Memory B cell (primary cell): ENCODE measurements around the gene CHMP5.

Experiments
- ATAC-seq: fragments of 150-1000 bp; cut with Tn5 transposase; 2 replicates; pipeline ENCODE4 v1.10.0; 2021; ENCODE audit warnings: low read depth, mild to moderate bottlenecking, moderate library complexity
- DNase-seq, 2 donors: peaks; one replicate each; pipeline ENCODE4 v3.0.0; 2022; ENCODE audit warnings: low spot score in 2 of 2
- H3K27ac Mint-ChIP-seq: one replicate; pipeline ENCODE4 v1.8.0; 2022; ENCODE audit warnings: mild to moderate bottlenecking, moderate library complexity, mixed read lengths
- H3K27me3 Mint-ChIP-seq: one replicate; pipeline ENCODE4 v1.8.0; 2022; ENCODE audit warnings: mixed read lengths
- H3K36me3 Mint-ChIP-seq: one replicate; pipeline ENCODE4 v1.8.0; 2022; ENCODE audit warnings: mild to moderate bottlenecking, mixed read lengths
- H3K4me1 Mint-ChIP-seq: one replicate; pipeline ENCODE4 v1.8.0; 2022; ENCODE audit warnings: mixed read lengths
- H3K4me3 Mint-ChIP-seq: one replicate; pipeline ENCODE4 v1.8.0; 2022; ENCODE audit warnings: mild to moderate bottlenecking, moderate library complexity, mixed read lengths
- H3K9me3 Mint-ChIP-seq: one replicate; pipeline ENCODE4 v1.8.0; 2022; ENCODE audit warnings: mixed read lengths

Gene CHMP5

DNA sequence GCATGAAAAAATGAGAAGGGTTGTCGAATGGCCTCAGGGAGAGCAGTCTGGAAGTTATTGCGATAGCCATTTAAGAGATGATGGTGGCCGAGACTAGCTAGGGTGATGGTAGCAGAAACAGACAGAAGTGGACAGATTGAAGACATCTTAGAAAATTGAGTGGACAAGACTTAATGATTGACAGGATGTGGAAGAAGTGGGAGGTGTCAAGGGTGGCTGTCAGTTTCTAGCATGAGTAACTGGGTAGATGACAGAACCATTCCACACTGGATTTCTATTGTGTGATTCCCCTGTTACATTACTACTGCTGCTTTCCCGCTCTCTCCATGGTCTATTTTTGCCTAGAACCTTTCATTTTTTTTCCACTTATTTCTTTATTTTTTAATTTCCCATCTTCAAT, 12.6 kb downstream of the CHMP5 start:
- Mint-ChIP-seq H3K27ac (no peak overlapping the region), H3K27me3 (no peaks in the 10 kb centered on the region), H3K4me3 (no peak overlapping the region), H3K9me3 (no peaks in the 10 kb centered on the region), H3K4me1 (peaks cover 2% of the 10 kb centered on the region), H3K36me3 (peaks cover 24% of the 10 kb centered on the region)
- DNase-seq (no peak), ATAC-seq (no peak)

DNA sequence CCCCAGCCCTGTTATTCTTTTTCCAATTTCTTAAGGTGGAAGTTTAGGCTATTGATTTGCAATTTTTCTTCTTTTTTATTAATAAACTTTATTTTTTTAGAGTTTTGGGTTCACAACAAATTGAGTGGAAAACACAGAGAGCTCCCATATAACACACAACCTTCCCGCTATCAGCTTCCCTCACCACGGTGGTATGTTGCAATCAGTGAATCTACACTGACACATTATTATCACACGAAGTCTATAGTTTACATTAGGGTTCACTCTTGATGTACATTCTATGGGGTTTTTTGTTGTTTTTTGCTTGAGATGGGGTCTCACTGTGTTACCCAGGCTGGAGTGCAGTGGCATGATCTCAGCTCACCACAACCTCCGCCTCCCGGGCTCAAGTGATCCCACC, 20.7 kb downstream of the CHMP5 start:
- DNase-seq (no peak), ATAC-seq (no peak)
- Mint-ChIP-seq H3K4me1 (peaks cover 2% of the 10 kb centered on the region), H3K27ac (no peak overlapping the region), H3K36me3 (peaks cover 7% of the 10 kb centered on the region), H3K9me3 (no peaks in the 10 kb centered on the region), H3K27me3 (no peaks in the 10 kb centered on the region), H3K4me3 (no peak overlapping the region)

DNA sequence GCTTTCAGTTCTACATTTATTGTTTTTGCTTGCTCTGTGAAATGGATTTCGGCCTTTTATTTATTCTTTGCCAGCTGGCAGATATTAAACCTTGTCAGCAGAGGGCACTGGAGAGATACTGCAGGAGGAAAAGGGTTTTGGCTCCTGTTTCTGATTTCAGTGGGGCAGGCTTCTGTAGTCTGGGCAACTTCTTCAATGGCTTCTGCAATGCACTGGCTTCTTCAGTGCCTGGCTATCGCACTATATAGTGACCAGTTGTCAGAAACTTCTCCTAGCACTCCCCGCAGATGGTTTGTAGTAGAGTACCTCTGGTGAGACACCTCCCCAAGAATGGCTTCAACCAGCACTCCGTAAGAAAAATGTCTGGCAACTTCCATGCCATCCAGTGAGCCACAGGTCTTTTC, 22.2 kb downstream of the CHMP5 start:
- Mint-ChIP-seq H3K36me3 (peaks cover 8% of the 10 kb centered on the region), H3K4me1 (peaks cover 8% of the 10 kb centered on the region), H3K27ac (peak overlapping the region; percentile 69), H3K4me3 (no peak overlapping the region), H3K9me3 (no peaks in the 10 kb centered on the region), H3K27me3 (no peaks in the 10 kb centered on the region)
- ATAC-seq, result no peak
- DNase-seq, result peak; percentile 54 to 68

DNA sequence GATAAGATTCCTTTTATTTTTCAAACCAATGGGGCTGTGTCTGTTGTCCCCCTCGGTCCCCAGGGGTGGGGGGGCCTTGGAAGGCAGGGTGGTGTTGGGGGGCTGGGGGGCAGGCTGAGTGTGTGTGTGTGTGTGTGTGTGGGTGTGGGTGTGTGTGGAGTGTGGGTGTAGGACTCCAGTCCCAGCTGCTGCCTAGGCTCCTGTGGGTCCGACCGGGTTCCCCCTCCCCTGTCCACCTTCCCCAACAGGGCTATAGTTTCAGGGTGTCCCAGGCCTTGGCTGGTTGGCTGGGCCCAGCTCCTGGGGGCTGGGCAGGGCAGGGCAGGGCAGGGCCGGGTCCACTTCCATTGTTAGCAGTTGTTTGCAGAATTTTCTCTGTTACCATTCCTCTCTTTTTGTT, 23.4 kb downstream of the CHMP5 start:
- Mint-ChIP-seq H3K4me1 (peaks cover 17% of the 10 kb centered on the region), H3K27me3 (no peaks in the 10 kb centered on the region), H3K9me3 (no peaks in the 10 kb centered on the region), H3K4me3 (no peak overlapping the region), H3K27ac (no peak overlapping the region), H3K36me3 (peaks cover 12% of the 10 kb centered on the region)
- ATAC-seq (no peak), DNase-seq (no peak)

DNA sequence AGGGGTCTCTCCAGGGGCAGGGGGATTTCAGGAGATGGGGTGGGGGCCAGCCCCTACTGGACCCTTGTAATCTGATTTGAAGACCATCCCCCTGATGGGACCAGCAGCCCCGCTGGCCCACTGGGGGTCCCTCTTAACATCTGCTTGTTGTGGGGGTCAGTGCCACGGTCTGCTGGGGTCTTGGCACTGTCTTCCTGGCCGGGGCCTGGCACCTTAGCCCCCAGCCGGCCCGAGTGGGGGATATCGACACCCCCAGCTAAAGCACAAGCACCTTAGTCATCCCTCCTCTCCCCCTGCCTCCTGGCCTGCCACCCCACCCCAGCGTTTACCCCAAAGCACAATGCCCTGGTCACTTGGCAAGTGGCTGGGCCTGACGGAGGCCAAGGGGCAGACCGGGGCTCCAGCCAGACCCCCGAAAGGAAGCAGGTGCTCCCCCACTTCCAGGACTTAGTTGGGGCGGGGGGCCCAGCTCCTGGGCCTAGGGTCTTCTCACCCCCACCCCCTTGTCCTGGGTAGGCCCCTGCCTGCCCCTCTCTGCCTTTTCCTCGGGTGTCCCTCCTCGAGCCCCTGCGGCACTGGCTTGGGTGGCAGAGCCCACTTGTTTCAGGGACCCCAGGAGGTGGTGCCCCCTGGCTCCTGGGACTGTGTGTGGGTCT, 24.1 kb downstream of the CHMP5 start:
- no peak overlapping the region for H3K4me3 Mint-ChIP-seq

DNA sequence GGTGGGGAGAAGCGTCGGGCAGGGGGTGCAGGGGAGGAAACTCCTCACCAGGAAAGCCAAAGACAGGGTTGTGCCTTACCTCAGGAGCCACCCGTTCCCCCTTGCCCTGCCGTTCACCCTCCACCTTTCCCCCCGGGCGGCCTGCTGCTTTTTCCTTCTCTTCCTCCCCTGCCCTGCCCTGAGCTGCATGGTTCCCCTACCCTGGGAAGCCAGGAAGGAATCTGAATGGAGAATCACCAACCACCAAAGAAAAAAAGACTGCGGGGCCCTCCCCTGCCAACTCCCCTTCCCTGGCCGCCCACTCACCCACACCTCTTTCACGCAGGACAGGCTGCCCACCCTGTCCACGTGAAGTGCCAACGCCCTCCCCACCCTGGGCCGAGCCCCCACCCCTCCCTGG, 24.6 kb downstream of the CHMP5 start:
- Mint-ChIP-seq H3K27me3 (no peaks in the 10 kb centered on the region), H3K9me3 (no peaks in the 10 kb centered on the region), H3K4me1 (peaks cover 22% of the 10 kb centered on the region), H3K4me3 (peak overlapping the region; percentile 97), H3K36me3 (peaks cover 15% of the 10 kb centered on the region), H3K27ac (peak overlapping the region; percentile 99)
- ATAC-seq, result no peak
- peak in 1 of 2 donors; percentile 25 for DNase-seq

More for the DNA sequence above, 24.1 kb downstream of the CHMP5 start:
- H3K27ac Mint-ChIP-seq, result peak overlapping the region; percentile 99
- H3K36me3 Mint-ChIP-seq, result peaks cover 14% of the 10 kb centered on the region
- ATAC-seq (no peak), DNase-seq (no peak)
- H3K4me1 Mint-ChIP-seq, result peaks cover 20% of the 10 kb centered on the region
- no peaks in the 10 kb centered on the region for H3K9me3 Mint-ChIP-seq
- H3K27me3 Mint-ChIP-seq, result no peaks in the 10 kb centered on the region

DNA sequence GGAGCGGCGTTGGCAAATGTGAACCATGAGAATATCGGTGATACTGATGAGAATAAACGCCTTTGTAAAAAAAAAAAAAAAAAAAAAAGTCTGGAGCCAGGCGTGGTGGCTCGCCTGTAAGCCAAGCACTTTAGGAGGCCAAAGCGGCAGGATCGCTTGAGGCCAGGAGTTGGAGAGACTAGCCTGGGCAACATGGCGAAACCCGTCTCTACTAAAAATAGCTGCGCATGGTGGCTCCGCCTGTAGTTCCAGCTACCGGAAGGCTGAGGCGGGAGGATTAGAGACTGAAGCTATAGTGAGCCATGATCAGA, 25.0 kb downstream of the CHMP5 start:
- DNase-seq, result no peak
- ATAC-seq, result no peak
- Mint-ChIP-seq H3K9me3 (no peaks in the 10 kb centered on the region), H3K27me3 (no peaks in the 10 kb centered on the region), H3K27ac (peak overlapping the region; percentile 99), H3K4me3 (peak overlapping the region; percentile 97), H3K4me1 (peaks cover 26% of the 10 kb centered on the region), H3K36me3 (peaks cover 19% of the 10 kb centered on the region)

DNA sequence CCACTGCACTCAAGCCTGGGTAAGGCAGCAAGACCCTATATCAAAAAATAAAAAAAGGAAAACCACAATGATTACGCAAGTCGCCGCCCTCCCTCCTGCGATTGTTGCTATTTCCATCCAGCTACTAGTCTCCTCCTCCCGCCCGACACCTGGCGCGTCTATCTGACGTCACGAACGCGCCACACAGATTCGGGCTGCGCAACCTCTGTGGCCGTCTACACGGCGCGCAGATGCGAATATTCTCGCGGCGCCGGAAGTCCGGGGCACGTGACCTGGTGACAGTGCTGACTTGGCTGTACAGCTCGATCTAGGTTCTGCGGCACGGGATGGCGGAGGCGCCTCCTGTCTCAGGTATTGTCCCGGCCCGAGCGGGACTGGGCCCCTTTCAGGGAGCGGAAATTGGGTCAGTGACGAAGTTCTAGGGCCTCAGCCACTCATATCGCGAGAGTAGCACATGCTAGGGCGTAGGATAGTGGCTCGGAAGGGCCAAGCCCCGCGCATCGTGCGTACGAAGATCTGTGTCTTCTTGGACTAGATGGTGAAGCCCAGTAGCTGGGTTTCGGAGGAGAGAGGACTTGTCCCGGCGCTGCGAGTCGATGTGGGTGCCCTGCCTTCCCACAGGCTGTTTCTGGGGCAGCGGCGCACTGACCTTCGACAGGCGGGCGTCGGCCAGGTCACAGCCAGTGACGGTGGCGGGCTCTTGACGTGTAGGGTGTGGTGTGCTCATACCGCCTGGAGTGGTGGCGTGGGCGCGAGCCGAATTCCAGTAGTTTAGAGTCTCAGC, 25.6 kb downstream of the CHMP5 start, which contains the start of gene NFX1:
Gene NFX1, plus strand, starts transcription at position 270 of the 784 bp plus-strand sequence. Its CDS starts 57 bp downstream, at position 327.
- Mint-ChIP-seq H3K36me3 (peaks cover 20% of the 10 kb centered on the region), H3K4me3 (peak within 1 kb of the TSS; percentile 97), H3K27ac (peak within 1 kb of the TSS; percentile 99), H3K9me3 (no peaks in the 10 kb centered on the region), H3K27me3 (no peaks in the 10 kb centered on the region), H3K4me1 (peaks cover 29% of the 10 kb centered on the region)
- DNase-seq, result peak; percentile 95 to 96
- peak; percentile 82 for ATAC-seq

DNA sequence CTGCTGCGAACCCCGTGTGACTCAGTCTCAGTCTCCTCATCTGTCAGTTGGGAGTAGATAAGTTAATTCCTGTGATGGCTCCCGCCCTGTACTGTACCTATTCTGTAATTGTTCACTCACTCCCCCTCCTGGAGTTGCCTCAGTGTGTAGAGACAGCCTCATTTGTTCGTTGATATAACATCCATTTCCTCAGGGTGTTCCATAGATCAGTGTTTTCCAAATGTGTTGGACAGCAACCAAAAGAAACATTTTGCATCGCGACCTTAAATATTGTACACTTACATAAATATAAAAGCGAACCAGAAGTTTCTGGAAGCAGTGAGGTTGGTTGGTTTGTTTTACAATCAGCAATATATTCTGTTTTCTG, 26.2 kb downstream of the CHMP5 start:
- Mint-ChIP-seq H3K4me1 (peaks cover 33% of the 10 kb centered on the region), H3K4me3 (peak overlapping the region; percentile 97), H3K36me3 (peaks cover 23% of the 10 kb centered on the region), H3K27me3 (no peaks in the 10 kb centered on the region), H3K27ac (peak overlapping the region; percentile 99), H3K9me3 (no peaks in the 10 kb centered on the region)
- DNase-seq (no peak), ATAC-seq (no peak)

DNA sequence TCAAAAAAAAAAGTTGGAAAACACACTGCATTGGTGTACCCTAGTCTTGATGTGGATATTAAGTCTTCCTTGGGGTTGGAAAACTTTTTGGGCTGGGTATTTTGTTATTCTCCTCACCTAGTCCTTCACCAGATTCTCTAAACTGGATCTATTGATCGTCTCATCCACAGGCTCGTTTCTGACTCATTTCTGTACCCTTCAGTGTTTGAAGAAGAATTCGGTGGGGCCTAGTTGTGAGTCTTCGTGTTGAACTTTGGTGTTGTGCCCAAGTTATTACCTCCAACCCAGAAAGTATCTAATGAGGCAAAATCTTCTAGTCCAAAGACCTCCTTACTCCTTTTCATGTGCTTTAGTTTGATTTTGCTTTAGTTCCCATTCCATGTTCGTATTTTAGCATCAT, 27.1 kb downstream of the CHMP5 start:
- ATAC-seq (no peak), DNase-seq (no peak)
- Mint-ChIP-seq H3K4me1 (peaks cover 39% of the 10 kb centered on the region), H3K36me3 (peaks cover 29% of the 10 kb centered on the region), H3K27me3 (no peaks in the 10 kb centered on the region), H3K9me3 (no peaks in the 10 kb centered on the region), H3K4me3 (peak overlapping the region; percentile 97), H3K27ac (peak overlapping the region; percentile 87)

DNA sequence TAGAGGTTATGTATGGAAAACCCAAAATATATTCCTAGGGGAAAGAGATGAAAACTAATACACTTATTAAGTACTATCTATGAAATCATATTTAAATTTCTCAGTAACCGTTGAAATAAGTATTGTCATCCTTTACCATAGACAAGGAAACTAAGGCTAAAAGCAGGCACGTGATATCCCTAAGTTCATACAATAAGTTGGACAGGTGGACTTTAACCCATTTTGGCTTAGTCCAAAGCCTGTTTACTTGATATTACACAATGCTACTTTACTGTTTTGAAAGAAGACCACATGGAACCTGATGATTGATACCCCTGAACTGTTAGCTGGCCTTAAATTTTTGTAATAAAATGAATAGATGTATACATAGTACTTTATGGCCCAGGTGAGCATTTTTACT, 28.9 kb downstream of the CHMP5 start:
- peak overlapping the region; percentile 87 for H3K27ac Mint-ChIP-seq
- no peak for ATAC-seq
- no peaks in the 10 kb centered on the region for H3K27me3 Mint-ChIP-seq
- no peak overlapping the region for H3K4me3 Mint-ChIP-seq
- H3K4me1 Mint-ChIP-seq, result peaks cover 57% of the 10 kb centered on the region
- H3K9me3 Mint-ChIP-seq, result no peaks in the 10 kb centered on the region
- H3K36me3 Mint-ChIP-seq, result peaks cover 39% of the 10 kb centered on the region
- DNase-seq, result no peak

DNA sequence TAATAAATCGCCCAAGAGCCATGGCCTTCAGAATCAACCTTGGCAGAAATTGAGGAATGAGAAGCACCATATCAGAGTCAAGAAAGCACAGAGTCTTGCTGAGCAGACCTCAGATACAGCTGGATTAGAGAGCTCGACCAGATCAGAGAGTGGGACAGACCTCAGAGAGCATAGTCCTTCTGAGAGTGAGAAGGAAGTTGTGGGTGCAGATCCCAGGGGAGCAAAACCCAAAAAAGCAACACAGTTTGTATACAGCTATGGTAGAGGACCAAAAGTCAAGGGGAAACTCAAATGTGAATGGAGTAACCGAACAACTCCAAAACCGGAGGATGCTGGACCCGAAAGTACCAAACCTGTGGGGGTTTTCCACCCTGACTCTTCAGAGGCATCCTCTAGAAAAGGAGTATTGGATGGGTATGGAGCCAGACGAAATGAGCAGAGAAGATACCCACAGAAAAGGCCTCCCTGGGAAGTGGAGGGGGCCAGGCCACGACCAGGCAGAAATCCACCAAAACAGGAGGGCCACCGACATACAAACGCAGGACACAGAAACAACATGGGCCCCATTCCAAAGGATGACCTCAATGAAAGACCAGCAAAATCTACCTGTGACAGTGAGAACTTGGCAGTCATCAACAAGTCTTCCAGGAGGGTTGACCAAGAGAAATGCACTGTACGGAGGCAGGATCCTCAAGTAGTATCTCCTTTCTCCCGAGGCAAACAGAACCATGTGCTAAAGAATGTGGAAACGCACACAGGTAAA, 30.0 kb downstream of the CHMP5 start:
- no peaks in the 10 kb centered on the region for H3K27me3 Mint-ChIP-seq
- ATAC-seq (no peak), DNase-seq (no peak)
- H3K36me3 Mint-ChIP-seq, result peaks cover 39% of the 10 kb centered on the region
- H3K4me3 Mint-ChIP-seq, result peak overlapping the region; percentile 63
- H3K4me1 Mint-ChIP-seq, result peaks cover 63% of the 10 kb centered on the region
- peak overlapping the region; percentile 97 for H3K27ac Mint-ChIP-seq
- no peaks in the 10 kb centered on the region for H3K9me3 Mint-ChIP-seq

DNA sequence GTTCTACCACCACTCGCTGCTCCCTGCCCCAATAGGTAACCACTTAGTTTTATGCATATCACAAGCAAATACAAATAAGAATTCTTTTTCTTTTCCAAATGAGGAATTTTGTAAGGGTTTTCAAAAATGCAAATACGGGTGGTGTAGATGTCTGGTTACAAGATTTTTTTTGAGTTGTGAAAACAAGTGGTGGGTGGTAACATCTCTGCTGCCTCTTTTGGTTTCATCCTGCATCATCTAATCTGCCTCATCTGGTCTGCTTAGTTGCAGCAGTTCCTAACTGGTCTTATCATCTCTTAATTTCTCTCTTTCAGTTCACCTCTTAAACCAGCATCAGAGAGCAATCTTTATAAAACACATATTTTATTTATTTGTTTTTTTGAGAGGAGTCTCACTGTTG, 30.7 kb downstream of the CHMP5 start:
- peak; percentile 18 for ATAC-seq
- no peaks in the 10 kb centered on the region for H3K27me3 Mint-ChIP-seq
- peak overlapping the region; percentile 55 for H3K4me3 Mint-ChIP-seq
- H3K9me3 Mint-ChIP-seq, result no peaks in the 10 kb centered on the region
- H3K4me1 Mint-ChIP-seq, result peaks cover 66% of the 10 kb centered on the region
- peaks cover 39% of the 10 kb centered on the region for H3K36me3 Mint-ChIP-seq
- peak overlapping the region; percentile 97 for H3K27ac Mint-ChIP-seq
- no peak for DNase-seq

DNA sequence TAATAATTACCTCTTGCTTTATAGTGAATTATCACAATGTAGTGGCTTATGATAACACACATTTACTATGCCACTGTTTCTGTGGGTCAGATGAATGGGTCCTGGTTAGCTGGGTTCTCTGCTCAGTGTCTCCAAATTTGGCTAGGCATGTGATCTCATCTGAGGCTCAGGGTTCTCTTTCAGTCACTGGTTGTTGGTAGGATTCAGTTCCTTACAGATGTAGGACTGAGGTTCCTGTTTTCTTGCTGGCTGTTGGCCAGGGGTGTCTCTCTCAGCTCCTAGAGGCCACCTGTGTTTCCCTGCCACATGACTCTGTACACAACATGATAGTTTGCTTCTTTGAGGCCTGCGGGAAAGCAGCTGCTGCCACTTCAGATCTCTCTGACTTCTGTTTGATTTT, 32.6 kb downstream of the CHMP5 start:
- Mint-ChIP-seq H3K27ac (peak overlapping the region; percentile 97), H3K36me3 (peaks cover 34% of the 10 kb centered on the region), H3K4me1 (peaks cover 61% of the 10 kb centered on the region), H3K4me3 (peak overlapping the region; percentile 82), H3K27me3 (no peaks in the 10 kb centered on the region), H3K9me3 (no peaks in the 10 kb centered on the region)
- peak; percentile 95 for ATAC-seq
- peak; percentile 52 to 75 for DNase-seq
